GM21723 (cell line): Measurements from ENCODE around the gene PTPA.

Experiments used
- ATAC-seq: cut with Tn5 transposase; IDR thresholded peaks from one replicate; pipeline ENCODE4 v1.9.1; 2021; ENCODE audit warnings: mild to moderate bottlenecking, moderate library complexity; ENCODE audit not compliant: unreplicated experiment

The PTPA gene

DNA sequence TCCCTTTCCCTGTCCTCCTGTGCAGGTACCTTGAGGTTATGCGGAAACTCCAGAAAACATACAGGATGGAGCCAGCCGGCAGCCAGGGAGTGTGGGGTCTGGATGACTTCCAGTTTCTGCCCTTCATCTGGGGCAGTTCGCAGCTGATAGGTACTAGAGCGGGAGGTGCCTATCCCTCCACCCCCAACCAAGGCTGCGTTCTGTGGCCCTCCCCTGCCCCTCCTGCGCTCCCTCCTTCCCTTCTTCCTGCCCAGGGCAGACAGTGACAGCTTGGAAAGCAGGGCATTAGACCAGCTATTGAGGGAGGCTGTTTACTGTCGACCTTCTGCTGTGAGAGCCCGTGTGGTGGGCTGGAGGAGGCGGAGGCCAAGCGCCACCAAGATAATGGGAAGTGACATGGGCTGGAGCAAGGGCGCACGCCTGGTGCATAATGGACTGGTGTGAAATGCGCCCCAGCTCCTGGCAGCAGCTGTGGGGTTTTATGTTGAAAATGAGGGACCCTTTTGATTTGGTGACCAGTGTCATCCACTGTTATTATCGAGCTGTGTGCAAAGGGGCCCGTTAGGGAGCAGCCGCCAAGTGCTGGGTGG lies 25.3 kb downstream of the PTPA start:
- no peak for ATAC-seq

DNA sequence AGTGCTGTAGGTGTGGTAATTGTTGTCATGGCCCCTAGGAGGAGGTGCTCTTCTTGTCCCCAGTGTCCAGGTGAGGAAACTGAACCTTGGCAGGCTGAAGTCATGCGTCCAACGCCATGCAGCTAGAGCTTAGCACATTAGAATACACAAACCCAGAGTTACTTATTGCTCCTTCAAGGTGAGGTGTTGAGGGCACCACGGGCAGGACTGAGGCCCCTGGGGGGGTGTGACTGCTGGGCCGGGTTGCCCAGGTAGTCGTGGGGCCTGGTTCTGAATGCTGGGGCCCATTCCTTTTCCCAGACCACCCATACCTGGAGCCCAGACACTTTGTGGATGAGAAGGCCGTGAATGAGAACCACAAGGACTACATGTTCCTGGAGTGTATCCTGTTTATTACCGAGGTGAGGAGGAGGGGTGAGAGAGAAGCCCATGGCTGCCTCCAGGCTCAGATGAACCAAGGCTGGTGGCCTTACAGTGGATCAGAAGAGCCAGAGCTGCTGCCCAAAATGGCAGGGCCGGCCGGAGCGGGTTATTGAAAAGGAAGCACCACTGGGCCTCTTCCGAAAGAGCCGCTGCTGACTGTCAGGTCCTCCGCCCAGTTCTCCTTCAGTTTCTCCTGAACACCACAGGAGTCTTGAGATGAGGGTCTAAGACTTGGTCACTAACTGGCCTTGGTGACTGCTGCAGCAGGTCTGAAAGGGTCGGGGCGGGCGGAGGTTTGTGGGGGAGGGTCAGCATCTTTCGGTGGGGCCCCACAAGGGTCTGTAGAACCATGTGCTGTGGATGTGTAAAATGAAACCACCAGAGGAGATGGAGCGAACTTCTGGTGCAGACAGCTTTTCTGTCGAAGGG lies 26.3 kb downstream of the PTPA start:
- ATAC-seq, result no peak

DNA sequence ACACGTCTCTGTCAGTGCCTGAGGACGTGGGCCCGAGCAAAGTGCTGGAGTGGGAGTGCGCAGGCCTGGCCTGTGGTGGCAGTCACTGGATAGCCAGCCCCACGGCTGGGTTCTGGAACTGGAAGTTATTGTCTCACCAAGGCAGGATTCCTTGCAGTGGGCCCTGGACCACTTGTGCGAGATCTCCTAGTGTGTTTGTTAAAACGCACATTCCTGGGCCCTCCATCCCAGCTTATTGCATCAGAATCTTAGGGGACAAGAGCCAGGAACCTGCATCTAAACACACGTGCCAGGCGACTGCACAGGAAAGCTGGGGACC lies 26.9 kb downstream of the PTPA start:
- no peak for ATAC-seq

- ATAC-seq, result no peak
Observed at GRCh38 chr9:129138476-129139232, 27.4 kb downstream of the PTPA start.

DNA sequence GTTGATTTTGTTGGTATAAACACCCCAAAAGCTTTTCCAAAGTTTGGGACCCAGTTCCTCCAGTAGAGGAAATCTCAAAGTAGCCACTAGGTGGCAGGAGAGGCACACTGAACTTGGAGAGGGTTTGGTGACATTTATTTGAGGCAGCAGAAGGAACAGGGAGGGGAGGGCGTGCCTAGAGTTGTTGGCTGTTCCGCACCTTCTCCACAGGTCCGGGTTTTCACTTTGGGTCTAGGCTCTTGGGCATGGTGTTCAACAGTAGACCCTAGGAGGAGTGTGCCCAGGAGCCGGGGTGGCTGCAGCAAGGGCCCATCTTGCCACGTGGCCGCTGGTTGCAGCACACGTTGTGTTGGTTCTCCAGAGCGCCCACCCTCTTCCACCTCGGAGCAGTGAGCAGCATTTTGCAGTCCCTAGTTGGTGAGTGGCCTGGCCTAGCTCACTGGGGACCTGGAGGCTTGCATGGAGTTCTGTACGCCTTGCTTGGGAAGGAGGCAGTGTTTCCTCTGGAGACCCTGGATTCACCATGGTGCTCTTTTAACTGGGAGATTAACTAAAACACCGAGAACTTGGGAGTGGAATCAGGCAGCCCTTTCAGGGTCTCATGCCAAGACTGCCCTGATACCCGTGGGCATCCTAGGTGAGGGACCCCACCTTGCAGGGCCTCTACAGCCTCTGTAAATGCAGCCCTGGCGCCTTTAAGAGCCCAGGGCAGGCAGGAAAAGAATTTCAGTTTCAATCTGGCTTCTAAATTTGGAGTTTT lies 28.2 kb downstream of the PTPA start:
- ATAC-seq, result peak; percentile 42

DNA sequence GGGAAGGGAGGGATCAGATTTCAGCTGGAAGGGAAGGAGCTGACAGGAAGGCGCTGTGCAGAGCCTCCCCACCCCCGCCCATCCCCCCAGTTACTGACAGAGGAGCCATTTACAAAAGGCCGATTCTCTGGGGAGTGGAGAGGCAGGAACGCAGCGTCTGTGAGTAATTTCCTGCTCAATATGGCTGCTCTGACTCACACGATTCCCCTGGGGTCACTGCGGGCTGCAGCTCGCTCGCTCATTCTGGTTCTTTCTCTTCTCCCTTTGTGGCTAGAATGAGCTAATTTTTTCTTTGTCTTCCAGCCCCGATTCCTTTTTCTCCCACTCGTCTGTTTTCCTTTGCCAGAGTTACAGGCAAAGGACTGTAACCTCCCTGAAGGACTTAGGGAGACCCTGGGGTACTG lies 28.8 kb downstream of the PTPA start:
- ATAC-seq, result peak; percentile 68

- peak; percentile 28 for ATAC-seq
Observed at GRCh38 chr9:129140397-129141065, 29.3 kb downstream of the PTPA start.

- ATAC-seq, result no peak
Observed at GRCh38 chr9:129141066-129142041, 30.1 kb downstream of the PTPA start.

DNA sequence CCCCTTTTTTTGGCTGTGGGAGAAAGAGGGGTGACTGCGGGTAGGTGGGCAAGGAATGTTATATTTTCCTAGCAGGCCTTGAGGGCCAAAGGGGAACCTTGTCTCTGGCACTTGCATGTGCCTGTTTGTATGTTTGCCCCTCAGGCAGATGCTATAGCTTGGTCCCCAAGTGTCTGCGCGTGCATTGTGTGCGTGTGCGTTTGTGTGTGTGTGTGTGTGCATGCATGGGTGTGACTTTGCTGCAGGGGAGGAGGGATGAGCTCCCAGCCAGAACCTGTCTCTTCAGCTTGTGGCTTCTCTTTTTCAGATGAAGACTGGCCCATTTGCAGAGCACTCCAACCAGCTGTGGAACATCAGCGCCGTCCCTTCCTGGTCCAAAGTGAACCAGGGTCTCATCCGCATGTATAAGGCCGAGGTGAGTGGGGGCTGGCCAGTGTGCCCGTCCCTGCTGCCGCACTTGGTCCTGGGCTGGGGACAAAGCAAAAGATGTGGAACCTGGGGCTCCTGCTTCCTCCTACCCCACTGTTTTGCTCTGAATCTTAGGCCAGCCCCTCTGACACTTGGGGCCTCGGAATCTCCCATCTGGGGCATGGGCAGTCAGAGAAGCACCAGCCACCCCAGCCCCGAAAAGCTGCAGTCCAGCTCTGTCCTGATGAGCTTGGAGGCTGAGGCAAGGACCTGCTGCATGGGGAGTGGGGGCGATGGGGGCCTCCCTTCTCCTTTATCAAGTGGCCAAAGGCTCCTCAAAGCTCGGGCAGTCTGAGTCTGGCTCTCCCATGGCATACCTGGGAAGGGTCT lies 31.1 kb downstream of the PTPA start:
- no peak for ATAC-seq

- no peak for ATAC-seq
Observed at GRCh38 chr9:129143031-129143927, 32.1 kb downstream of the PTPA start.

DNA sequence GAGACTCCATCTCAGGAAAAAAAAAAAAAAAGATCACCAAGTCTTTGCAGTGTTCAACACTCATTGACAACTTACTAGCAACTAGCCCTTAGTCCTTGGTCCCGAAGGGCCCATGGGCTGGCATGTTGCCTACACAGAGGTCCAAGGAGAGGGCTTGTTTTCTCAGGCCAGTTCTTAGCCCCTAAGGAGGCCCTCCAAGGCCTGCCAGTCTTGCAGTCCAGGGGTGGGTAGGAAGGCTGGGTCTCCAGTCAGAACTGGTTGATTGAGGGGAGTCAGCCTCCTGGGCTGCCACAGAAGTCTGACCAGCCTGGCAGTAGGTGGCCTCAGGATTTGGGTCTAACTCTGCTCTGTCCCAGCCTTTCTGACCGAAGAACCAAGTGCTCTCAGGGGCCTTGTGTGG lies 34.1 kb downstream of the PTPA start:
- ATAC-seq, result no peak

DNA sequence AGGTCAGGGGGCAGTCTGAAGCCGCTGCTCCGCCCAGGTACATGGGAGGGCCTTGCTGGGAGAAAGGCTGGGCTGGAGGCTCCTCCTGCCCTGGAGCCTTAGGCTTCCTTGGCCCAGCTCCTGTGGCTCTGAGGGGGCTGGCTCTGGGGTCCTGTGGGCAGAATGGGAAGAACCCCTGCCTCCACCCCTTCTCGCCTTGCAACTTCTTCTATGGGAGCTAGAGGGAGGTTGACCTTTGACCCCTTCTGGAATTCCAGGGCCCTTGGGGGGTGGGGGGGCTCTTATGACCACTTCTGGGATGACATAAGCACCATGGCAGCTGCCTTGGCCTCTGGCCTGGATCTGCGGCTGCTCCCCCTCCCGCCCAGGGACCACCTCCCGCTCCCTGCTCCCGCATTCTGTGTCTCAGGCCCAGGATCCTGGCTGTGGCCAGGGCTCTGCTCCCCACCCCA lies 34.7 kb downstream of the PTPA start:
- ATAC-seq, result no peak

GRCh38 chr9:129146441-129146941 lies 35.3 kb downstream of the PTPA start:
- ATAC-seq, result no peak

GRCh38 chr9:129148463-129149204 lies 37.4 kb downstream of the PTPA start:
- no peak for ATAC-seq

DNA sequence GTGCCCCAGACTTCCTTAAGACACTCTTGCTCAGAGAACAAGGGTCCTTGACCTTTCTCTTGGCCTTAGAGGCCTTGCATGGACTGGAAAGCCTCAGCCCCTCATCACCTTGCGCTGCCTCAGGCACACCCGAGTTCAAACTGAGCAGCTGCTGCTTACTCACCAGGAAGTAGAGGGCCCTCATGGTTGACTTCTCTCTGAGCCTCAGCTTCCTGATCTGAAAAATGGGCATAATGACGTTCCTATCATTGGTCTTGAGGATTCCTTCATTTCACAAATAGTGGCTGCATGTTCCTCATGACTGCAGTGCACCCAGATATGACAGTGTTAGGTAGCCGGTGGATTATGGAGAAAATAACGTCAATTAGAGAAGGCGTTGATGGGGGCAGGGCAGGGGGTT lies 38.2 kb downstream of the PTPA start:
- ATAC-seq, result no peak

GRCh38 chr9:129150122-129150521 lies 38.9 kb downstream of the PTPA start:
- no peak for ATAC-seq
